ENCODE results near the gene TLCD5.

TLCD5 gene

GRCh38 chr11:120324932-120325810, at the start of gene TLCD5:
TSS of gene TLCD5 (plus strand) at chr11:120325299. CDS start at chr11:120327442, 2,143 bp downstream.
- peak; percentile 45 for DNase-seq

GRCh38 chr11:120279502-120279901, 45.6 kb upstream of the TLCD5 start:
- DNase-seq: no peak

- no peak for DNase-seq
These were observed 44.5 kb upstream of the TLCD5 start for GRCh38 chr11:120280600-120281051.

GRCh38 chr11:120281143-120281795, 43.8 kb upstream of the TLCD5 start:
- DNase-seq: no peak

- DNase-seq: no peak
These were observed 42.0 kb upstream of the TLCD5 start for GRCh38 chr11:120283124-120283523.

GRCh38 chr11:120284272-120284671, 40.8 kb upstream of the TLCD5 start:
- DNase-seq: no peak

GRCh38 chr11:120285256-120285655, 39.8 kb upstream of the TLCD5 start:
- no peak for DNase-seq

GRCh38 chr11:120288021-120288420, 37.1 kb upstream of the TLCD5 start:
- DNase-seq: no peak

GRCh38 chr11:120289426-120289825, 35.7 kb upstream of the TLCD5 start:
- DNase-seq: no peak

GRCh38 chr11:120290956-120291355, 34.1 kb upstream of the TLCD5 start:
- DNase-seq: no peak

- DNase-seq: no peak
These were observed 31.9 kb upstream of the TLCD5 start for GRCh38 chr11:120293038-120293800.

GRCh38 chr11:120294096-120294495, 31.0 kb upstream of the TLCD5 start:
- no peak for DNase-seq

GRCh38 chr11:120295099-120295498, 30.0 kb upstream of the TLCD5 start:
- DNase-seq: no peak

- DNase-seq: no peak
These were observed 28.5 kb upstream of the TLCD5 start for GRCh38 chr11:120296554-120296953.

GRCh38 chr11:120298461-120298860, 26.6 kb upstream of the TLCD5 start:
- DNase-seq: no peak

GRCh38 chr11:120302001-120302805, 22.9 kb upstream of the TLCD5 start:
- no peak for DNase-seq

GRCh38 chr11:120303004-120303637, 22.0 kb upstream of the TLCD5 start:
- no peak for DNase-seq

GRCh38 chr11:120304526-120304925, 20.6 kb upstream of the TLCD5 start:
- DNase-seq: no peak

- DNase-seq: no peak
These were observed 19.8 kb upstream of the TLCD5 start for GRCh38 chr11:120305286-120305685.

GRCh38 chr11:120306519-120307242, 18.4 kb upstream of the TLCD5 start:
- no peak for DNase-seq

GRCh38 chr11:120307476-120307875, 17.6 kb upstream of the TLCD5 start:
- no peak for DNase-seq
